NB4 (cell line): ENCODE data around the gene DNMT3A.

Experiments used
- DNase-seq: peaks from one replicate; pipeline ENCODE4 v3.0.0; 2010; ENCODE audit warnings: low read depth
- H3K4me3 ChIP-seq: one replicate; pipeline ENCODE4 v1.5.1; 2011; ENCODE audit warnings: mild to moderate bottlenecking, low read depth, low read length, moderate library complexity
- MAX ChIP-seq: IDR thresholded peaks from 2 replicates; pipeline ENCODE4 v1.6.1; 2011; ENCODE audit warnings: low read depth, low read length
- MYC ChIP-seq: IDR thresholded peaks from 2 replicates; pipeline ENCODE4 v1.6.1; 2011; ENCODE audit warnings: low read depth, low read length
- POLR2A ChIP-seq: IDR thresholded peaks from 2 replicates; pipeline ENCODE4 v1.6.1; 2011; ENCODE audit warnings: mild to moderate bottlenecking; ENCODE audit not compliant: insufficient read length; ENCODE audit errors: extremely low read depth
- TF ChIP-seq, protein P1 (sequence below): IDR thresholded peaks from one replicate; pipeline ENCODE4 v1.5.1; 2012; ENCODE audit warnings: low read depth, low read length

DNMT3A gene

DNA sequence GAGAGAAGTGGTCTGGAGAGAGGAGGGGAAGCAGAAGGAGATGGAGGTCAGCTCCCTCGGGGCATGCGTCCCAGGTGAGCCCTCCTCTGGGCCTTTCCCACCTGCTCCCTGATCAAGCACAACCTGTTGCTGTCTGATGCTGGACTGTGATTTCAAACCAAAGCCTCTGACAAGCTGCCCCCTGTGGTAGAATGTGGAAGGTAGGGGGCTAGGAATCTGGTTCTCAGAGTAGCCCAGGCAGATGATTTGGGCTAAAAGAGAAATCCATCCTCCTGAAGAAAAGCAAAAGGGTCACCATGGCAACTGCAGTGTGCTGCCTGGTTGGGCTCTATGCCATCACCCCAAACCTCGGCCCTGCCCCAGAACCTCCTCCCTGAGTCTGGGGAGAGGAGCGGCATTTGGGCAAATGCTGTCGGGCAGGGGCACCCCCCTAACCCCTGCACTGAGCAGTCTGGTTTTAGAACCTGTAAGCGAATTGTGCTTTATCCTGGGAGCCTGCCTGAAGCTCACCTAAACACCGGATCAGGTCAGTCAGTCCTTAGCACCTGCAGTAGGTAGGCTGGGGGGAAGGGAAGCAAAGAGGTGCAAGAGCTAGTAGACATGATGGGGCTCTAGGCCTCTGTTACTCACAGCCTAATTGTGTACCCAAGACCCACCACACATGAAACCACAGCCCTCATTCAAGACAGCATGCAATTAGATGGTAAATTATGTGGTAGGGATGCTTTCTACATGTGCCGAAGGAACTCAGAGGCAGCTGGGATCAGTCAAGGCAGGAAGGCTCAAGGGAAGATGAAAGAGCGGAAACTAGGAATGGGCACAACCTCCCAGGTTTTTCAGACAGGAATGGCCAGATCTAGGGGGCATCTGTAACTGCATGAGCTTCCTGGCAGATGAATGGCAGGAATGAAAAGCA, 83.5 kb downstream of the DNMT3A start:
- H3K4me3 ChIP-seq = no peak overlapping the region
- TF ChIP-seq, protein P1, sequence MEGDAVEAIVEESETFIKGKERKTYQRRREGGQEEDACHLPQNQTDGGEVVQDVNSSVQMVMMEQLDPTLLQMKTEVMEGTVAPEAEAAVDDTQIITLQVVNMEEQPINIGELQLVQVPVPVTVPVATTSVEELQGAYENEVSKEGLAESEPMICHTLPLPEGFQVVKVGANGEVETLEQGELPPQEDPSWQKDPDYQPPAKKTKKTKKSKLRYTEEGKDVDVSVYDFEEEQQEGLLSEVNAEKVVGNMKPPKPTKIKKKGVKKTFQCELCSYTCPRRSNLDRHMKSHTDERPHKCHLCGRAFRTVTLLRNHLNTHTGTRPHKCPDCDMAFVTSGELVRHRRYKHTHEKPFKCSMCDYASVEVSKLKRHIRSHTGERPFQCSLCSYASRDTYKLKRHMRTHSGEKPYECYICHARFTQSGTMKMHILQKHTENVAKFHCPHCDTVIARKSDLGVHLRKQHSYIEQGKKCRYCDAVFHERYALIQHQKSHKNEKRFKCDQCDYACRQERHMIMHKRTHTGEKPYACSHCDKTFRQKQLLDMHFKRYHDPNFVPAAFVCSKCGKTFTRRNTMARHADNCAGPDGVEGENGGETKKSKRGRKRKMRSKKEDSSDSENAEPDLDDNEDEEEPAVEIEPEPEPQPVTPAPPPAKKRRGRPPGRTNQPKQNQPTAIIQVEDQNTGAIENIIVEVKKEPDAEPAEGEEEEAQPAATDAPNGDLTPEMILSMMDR = no peak
- TF ChIP-seq MAX (no peak), POLR2A (no peak), MYC (no peak)
- no peak for DNase-seq

- no peak for DNase-seq
- TF ChIP-seq, protein P1 = no peak
- no peak for TF ChIP-seq MYC
- no peak overlapping the region for H3K4me3 ChIP-seq
These were observed 84.6 kb downstream of the DNMT3A start for GRCh38 chr2:25257032-25257552.

GRCh38 chr2:25256488-25256875, 85.2 kb downstream of the DNMT3A start:
- TF ChIP-seq, protein P1 = no peak
- no peak for TF ChIP-seq POLR2A
- TF ChIP-seq MAX = no peak
- TF ChIP-seq MYC = no peak
- no peak overlapping the region for H3K4me3 ChIP-seq

DNA sequence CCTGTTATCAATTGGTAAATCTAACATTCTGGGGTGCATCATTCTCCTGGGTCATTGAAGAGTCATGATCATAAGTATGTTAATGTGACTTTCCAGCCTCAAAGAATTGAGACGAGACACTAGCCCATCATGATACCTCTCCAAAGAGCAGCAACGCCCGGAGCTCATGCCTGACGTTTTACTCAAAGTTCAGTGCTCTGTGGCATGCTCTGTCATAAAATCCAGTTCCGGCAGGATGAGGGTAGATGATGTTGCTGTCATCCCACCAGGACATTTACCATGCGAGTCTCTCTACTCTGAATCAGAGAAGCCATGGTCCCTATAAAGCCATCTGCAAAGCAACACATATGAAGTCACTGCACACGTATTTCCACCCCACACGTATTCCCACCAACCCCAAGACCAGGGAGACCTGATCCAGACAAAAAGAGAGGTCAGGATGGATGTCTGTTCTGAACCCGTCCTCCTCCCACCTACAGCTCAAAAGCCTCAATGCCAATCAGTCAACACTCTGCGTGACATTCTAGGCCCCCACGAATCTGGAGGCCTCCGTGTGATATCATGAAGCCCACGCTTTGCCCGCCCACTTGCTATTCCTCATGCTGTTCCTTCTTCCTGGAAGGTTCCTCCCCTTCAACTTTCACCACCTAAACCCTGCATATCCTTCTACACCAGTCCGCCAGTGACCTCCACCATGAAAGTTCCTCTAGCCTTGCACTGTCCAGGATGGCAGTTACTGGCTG, 85.8 kb downstream of the DNMT3A start:
- TF ChIP-seq MYC = no peak
- TF ChIP-seq POLR2A = no peak
- TF ChIP-seq MAX = no peak
- TF ChIP-seq, protein P1 = no peak
- H3K4me3 ChIP-seq = no peak overlapping the region
- DNase-seq = no peak

More at GRCh38 chr2:25256488-25256875, 85.2 kb downstream of the DNMT3A start:
- DNase-seq = no peak

DNA sequence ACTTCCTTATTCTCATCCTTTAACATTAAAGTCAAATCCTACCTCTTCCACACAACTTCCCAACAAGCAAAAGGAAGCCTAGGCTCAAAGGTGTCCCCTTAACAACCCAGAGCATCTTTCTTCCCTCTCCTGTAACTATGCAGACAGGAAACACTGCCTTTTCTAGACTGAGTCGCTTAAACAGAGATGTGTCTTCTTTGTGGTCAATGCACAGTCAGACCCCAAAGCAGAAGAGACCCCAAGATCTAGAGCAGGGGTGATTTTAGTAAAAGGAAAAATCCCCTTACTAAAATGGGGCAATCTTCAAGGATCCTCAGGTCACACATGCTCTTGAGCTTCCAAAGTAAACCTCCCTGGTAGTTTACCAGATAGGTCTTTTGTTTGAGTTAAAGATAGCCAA, 86.8 kb downstream of the DNMT3A start:
- DNase-seq = no peak
- H3K4me3 ChIP-seq = no peak overlapping the region
- no peak for TF ChIP-seq MAX
- TF ChIP-seq, protein P1 = no peak
- no peak for TF ChIP-seq MYC
- no peak for TF ChIP-seq POLR2A
